ENCODE data around the gene CDK9.
"Not testable (repeated sequence)": the region's sequence is repeated elsewhere in the genome, so short reads cannot be mapped to it uniquely, and the experiment has no call there.

CDK9 gene

GRCh38 chr9:127780909-127781308 lies 4.9 kb upstream of the CDK9 start:
- DNase-seq = not testable (repeated sequence)

GRCh38 chr9:127781806-127782205 lies 4.0 kb upstream of the CDK9 start:
- DNase-seq = no peak

GRCh38 chr9:127783111-127784008 lies 2.5 kb upstream of the CDK9 start:
- DNase-seq = peak; percentile 54

- DNase-seq = peak; percentile 94
Measured at GRCh38 chr9:127785023-127785932, 556 bp upstream of the CDK9 start.

GRCh38 chr9:127786773-127787104 lies 905 bp downstream of the CDK9 start:
- DNase-seq = no peak

GRCh38 chr9:127788337-127789011 lies 2.6 kb downstream of the CDK9 start:
- no peak for DNase-seq

- no peak for DNase-seq
Measured at GRCh38 chr9:127789179-127789578, 3.3 kb downstream of the CDK9 start.

- DNase-seq = no peak
Measured at GRCh38 chr9:127790094-127790855, 4.4 kb downstream of the CDK9 start.

GRCh38 chr9:127791085-127791484 lies 5.3 kb downstream of the CDK9 start:
- DNase-seq = no peak

- no peak for DNase-seq
Measured at GRCh38 chr9:127792417-127793031, 6.7 kb downstream of the CDK9 start.

GRCh38 chr9:127793093-127793708 lies 7.4 kb downstream of the CDK9 start:
- no peak for DNase-seq

- DNase-seq = no peak
Measured at GRCh38 chr9:127794001-127794791, 8.4 kb downstream of the CDK9 start.

GRCh38 chr9:127796225-127796813 lies 10.5 kb downstream of the CDK9 start:
- DNase-seq = peak; percentile 56

GRCh38 chr9:127796852-127797370 lies 11.1 kb downstream of the CDK9 start:
- no peak for DNase-seq

GRCh38 chr9:127801955-127802575 lies 16.2 kb downstream of the CDK9 start:
- no peak for DNase-seq

- DNase-seq = peak; percentile 92
Measured at GRCh38 chr9:127802576-127803443, 17.0 kb downstream of the CDK9 start, which contains the start of gene FPGS. TSS of gene FPGS (plus strand) at chr9:127802882. CDS start at chr9:127802925, 43 bp downstream.

- no peak for DNase-seq
Measured at GRCh38 chr9:127803507-127804352, 17.9 kb downstream of the CDK9 start.
